NB4 (cell line): ENCODE data around the gene POLD1.
"Not testable (repeated sequence)": the region's sequence is repeated elsewhere in the genome, so short reads cannot be mapped to it uniquely, and the experiment has no call there.

Experiments used
- DNase-seq: peaks from one replicate; pipeline ENCODE4 v3.0.0; 2010; ENCODE audit warnings: low read depth
- H3K4me3 ChIP-seq: one replicate; pipeline ENCODE4 v1.5.1; 2011; ENCODE audit warnings: mild to moderate bottlenecking, low read depth, low read length, moderate library complexity
- MYC ChIP-seq: IDR thresholded peaks from 2 replicates; pipeline ENCODE4 v1.6.1; 2011; ENCODE audit warnings: low read depth, low read length
- POLR2A ChIP-seq: IDR thresholded peaks from 2 replicates; pipeline ENCODE4 v1.6.1; 2011; ENCODE audit warnings: mild to moderate bottlenecking; ENCODE audit not compliant: insufficient read length; ENCODE audit errors: extremely low read depth
- TF ChIP-seq, protein P1 (sequence below): IDR thresholded peaks from one replicate; pipeline ENCODE4 v1.5.1; 2012; ENCODE audit warnings: low read depth, low read length
- TF ChIP-seq, protein P2 (sequence below): IDR thresholded peaks from 2 replicates; pipeline ENCODE4 v1.6.1; 2011; ENCODE audit warnings: low read depth, low read length

Gene POLD1

DNA sequence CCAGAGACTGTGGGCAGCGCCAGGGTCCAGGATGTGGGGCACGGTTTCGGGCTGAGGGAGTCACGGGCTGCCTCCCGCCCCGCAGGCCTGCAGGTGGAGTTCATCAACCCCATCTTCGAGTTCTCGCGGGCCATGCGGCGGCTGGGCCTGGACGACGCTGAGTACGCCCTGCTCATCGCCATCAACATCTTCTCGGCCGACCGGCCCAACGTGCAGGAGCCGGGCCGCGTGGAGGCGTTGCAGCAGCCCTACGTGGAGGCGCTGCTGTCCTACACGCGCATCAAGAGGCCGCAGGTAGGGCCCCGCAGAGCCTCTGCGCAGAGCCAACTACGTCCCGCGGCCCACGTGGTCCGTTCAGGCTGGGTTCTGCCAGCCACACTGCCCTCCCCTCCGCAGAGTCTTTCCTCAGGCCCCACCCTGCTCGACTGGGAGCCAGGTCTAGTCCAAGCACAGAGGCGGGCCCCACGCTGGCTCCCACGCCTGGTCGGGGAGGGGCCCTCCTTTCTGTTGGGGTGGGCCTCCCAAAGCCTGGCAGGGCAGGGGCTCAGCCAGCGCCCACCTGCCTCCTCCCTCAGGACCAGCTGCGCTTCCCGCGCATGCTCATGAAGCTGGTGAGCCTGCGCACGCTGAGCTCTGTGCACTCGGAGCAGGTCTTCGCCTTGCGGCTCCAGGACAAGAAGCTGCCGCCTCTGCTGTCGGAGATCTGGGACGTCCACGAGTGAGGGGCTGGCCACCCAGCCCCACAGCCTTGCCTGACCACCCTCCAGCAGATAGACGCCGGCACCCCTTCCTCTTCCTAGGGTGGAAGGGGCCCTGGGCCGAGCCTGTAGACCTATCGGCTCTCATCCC is 2.0 kb upstream of the POLD1 start:
- TF ChIP-seq, protein P1, sequence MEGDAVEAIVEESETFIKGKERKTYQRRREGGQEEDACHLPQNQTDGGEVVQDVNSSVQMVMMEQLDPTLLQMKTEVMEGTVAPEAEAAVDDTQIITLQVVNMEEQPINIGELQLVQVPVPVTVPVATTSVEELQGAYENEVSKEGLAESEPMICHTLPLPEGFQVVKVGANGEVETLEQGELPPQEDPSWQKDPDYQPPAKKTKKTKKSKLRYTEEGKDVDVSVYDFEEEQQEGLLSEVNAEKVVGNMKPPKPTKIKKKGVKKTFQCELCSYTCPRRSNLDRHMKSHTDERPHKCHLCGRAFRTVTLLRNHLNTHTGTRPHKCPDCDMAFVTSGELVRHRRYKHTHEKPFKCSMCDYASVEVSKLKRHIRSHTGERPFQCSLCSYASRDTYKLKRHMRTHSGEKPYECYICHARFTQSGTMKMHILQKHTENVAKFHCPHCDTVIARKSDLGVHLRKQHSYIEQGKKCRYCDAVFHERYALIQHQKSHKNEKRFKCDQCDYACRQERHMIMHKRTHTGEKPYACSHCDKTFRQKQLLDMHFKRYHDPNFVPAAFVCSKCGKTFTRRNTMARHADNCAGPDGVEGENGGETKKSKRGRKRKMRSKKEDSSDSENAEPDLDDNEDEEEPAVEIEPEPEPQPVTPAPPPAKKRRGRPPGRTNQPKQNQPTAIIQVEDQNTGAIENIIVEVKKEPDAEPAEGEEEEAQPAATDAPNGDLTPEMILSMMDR: no peak
- TF ChIP-seq, protein P2, sequence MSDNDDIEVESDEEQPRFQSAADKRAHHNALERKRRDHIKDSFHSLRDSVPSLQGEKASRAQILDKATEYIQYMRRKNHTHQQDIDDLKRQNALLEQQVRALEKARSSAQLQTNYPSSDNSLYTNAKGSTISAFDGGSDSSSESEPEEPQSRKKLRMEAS: no peak
- no peak for TF ChIP-seq MYC
- TF ChIP-seq POLR2A: no peak
- DNase-seq: no peak
- H3K4me3 ChIP-seq: no peak overlapping the region

DNA sequence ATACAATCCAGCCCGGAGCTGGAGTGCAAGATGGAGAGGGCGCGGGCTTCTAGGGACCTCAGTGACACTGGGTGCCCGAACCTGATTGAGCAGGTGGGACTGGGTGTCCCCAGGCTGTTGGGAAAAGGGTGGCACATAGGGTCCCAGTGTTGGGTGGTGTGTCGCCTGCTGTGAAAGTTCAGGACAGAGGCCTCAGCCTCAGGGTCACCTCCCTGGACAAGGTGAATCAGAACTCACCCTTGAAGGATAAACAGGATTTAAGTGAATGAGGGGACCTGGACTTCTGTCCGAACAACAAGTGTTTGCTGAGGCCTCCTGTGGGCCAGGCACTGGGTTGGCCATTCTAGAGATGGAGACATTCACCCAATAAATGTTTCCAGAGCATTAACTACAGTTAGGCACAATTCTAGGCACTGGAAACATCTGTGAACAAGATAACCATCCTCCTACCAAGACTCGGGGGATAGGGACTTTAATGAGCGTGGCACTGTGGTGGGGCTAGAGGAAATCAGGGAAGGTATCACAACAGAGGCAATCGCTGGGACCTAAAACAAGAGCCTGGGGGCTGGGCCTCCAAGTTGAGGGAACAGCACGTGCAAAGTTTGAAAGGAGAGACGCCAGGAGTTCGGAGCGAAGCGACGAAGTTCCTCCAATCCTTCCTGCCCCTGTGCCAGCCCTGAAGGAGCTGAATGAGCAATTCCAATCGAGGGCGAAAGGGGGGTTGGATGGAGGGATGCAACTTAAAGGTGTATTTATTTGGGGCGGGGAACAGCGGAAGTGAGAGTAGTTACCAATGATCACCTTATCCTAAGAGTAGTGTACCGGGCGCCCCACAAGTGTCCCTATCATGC is 921 bp upstream of the POLD1 start:
- DNase-seq: no peak
- TF ChIP-seq, protein P2: no peak
- TF ChIP-seq, protein P1: no peak
- TF ChIP-seq POLR2A: no peak
- TF ChIP-seq MYC: no peak
- H3K4me3 ChIP-seq: peak overlapping the region; percentile 53

DNA sequence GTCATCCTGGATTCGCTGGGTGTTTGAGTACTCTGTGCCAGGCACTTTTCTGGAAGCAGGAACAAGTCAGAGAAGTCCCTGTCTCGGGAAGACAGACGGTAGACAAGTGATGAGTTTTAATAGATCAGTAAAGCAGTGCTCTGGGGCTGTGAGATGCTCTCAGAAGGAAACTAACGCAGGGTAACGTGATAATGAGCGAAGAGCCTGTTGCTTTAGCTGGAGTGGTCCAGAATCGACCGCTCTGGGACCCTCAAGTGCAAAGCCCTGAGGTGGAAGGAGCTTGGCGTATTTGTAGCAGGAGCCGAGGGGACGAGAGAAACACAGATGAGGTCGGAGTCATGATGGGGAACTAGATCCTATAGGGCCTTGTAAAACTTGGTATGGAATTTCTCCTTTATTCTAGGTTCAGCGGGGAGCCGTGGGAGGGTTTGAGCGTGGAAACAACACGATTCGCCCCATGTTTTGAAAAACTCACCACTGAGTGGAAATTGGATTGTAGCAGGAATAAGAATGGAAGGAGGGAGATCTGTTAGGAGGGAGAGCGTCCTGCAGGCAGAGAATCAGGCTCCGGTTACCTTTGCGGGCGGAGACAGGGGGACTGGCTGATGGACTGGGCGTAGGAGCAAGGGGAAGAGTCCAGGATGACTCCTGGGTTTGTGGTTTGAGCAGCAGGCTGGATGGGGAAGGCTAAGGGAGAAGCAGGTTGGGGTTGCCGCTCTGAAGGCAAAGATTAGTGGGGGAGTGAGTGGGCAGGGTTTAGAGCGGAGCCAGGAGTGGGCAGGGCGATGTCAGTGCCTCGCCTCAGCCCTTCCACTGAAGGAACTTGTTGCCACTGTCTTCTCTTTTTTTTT is 763 bp downstream of the POLD1 start:
- peak; percentile 48 for DNase-seq
- H3K4me3 ChIP-seq: peak overlapping the region; percentile 84
- TF ChIP-seq, protein P2: no peak
- TF ChIP-seq POLR2A: no peak
- TF ChIP-seq, protein P1: no peak
- no peak for TF ChIP-seq MYC

DNA sequence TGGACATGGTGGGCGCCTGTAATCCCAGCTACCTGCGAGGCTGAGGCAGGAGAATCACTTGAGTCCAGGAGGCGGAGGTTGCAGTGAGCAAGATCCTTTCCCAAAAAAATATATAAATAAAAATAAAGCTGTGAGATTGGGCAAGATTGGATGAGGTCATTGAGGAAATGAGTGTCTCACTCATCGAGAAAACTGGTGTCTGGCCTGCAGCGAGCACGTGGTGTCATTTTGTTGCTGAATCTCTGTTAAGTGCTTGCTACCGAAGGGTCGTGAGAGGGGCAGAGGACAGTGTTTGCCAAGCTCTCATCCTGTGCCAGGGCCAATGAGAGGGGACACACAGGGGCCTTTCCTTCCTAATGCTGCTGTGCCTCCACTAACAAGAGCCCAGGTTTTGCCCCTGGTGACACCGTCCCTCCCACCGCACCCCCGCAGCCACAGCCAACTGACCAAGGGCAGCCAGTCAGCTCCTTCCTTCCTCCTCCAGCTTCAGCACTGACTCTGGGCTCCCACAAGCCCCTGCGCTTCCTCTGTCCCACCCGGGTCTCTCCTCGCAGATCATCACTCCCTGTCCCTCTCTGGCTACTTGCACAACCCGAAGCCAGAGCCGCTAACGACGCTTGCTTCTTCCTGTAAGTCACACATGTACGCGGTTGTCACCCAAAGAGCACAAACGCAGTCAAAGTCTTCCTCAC is 3.2 kb downstream of the POLD1 start:
- peak; percentile 74 for DNase-seq
- peak overlapping the region; percentile 1 for H3K4me3 ChIP-seq
- TF ChIP-seq, protein P1: no peak
- TF ChIP-seq, protein P2: peak; percentile 62

DNA sequence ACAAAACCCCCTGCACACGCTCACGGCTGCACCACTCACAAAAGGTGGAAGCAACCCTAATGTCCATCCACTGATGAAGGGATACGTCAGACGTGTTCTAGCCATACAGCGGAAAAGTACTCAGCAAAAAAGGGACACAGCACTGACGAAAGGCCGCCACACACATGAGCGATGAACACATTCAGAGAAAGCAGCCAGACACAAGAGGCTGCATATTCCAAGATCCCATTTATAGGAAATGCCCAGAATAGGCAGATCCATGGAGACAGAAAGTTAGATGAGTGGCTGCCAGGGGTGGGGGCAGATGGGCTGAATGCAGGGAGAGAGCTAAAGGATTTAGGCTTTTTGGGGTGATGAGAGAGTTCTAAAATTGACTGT is 3.7 kb downstream of the POLD1 start:
- TF ChIP-seq, protein P1: no peak
- no peak for TF ChIP-seq POLR2A
- TF ChIP-seq, protein P2: no peak
- TF ChIP-seq MYC: no peak
- no peak for DNase-seq
- peak overlapping the region; percentile 1 for H3K4me3 ChIP-seq

DNA sequence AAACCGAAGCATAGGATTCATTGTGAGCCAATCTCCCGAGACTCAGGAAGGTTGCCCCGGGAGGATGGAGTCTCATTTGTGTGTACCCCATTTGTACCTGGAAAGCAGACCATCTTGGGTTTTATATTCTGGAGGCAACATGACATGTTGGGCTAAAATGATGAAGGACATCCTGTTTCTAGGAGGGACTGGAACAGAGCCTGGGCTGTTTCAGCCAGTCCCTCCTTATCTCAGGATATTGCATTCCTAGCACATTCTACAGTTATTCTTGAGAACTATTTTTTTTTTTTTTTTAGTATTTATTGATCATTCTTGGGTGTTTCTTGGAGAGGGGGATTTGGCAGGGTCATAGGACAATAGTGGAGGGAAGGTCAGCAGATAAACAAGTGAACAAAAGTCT is 6.1 kb downstream of the POLD1 start:
- not testable (repeated sequence) for DNase-seq

DNA sequence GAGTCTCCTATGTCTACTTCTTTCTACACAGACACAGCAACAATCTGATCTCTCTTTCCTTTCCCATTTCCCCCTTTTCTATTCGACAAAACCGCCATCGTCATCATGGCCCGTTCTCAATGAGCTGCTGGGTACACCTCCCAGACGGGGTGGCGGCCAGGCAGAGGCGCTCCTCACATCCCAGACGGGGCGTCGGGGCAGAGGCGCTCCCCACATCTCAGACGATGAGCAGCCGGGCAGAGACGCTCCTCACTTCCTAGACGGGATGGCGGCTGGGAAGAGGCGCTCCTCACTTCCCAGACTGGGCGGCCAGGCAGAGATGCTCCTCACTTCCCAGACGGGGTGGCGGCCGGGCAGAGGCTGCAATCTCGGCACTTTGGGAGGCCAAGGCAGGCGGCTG is 6.8 kb downstream of the POLD1 start:
- DNase-seq, H3K4me3 ChIP-seq: not testable (repeated sequence)

More for the DNA sequence above, 6.1 kb downstream of the POLD1 start:
- not testable (repeated sequence) for H3K4me3 ChIP-seq
